ENCODE results near the gene PTX4.

PTX4 gene

DNA sequence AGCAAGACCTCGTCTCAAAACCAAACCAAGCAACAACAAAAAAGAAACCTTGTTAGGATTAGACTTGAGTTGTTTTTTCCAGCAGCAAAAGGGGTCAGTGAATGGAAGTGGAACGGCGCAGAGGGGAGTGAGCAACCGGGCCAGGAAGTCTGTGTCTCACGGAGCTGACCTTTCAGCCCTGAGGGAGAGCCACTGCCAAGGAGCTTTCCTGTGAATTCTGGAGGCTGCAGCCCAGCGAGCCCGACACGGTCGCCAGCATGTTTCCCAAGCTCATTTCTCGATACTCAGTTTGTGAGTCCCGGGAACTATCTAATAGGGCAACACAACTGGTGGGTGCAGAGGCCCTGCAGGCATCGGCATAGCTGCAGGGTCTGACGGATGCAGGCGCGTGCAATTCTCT is 24.0 kb upstream of the PTX4 start:
- in situ Hi-C loops (cut with HindIII; ENCODE audit: low sequenced_read_pairs) = no loop called here
- H3K4me3 ChIP-seq (ENCODE audit: low read depth, low read length) = no peak overlapping the region
- TF ChIP-seq, protein P1, sequence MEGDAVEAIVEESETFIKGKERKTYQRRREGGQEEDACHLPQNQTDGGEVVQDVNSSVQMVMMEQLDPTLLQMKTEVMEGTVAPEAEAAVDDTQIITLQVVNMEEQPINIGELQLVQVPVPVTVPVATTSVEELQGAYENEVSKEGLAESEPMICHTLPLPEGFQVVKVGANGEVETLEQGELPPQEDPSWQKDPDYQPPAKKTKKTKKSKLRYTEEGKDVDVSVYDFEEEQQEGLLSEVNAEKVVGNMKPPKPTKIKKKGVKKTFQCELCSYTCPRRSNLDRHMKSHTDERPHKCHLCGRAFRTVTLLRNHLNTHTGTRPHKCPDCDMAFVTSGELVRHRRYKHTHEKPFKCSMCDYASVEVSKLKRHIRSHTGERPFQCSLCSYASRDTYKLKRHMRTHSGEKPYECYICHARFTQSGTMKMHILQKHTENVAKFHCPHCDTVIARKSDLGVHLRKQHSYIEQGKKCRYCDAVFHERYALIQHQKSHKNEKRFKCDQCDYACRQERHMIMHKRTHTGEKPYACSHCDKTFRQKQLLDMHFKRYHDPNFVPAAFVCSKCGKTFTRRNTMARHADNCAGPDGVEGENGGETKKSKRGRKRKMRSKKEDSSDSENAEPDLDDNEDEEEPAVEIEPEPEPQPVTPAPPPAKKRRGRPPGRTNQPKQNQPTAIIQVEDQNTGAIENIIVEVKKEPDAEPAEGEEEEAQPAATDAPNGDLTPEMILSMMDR (IDR thresholded peaks at IDR 0.05; ENCODE audit: low read depth, low read length, missing control alignments) = no peak
- no peak for DNase-seq (ENCODE audit: low read depth)

DNA sequence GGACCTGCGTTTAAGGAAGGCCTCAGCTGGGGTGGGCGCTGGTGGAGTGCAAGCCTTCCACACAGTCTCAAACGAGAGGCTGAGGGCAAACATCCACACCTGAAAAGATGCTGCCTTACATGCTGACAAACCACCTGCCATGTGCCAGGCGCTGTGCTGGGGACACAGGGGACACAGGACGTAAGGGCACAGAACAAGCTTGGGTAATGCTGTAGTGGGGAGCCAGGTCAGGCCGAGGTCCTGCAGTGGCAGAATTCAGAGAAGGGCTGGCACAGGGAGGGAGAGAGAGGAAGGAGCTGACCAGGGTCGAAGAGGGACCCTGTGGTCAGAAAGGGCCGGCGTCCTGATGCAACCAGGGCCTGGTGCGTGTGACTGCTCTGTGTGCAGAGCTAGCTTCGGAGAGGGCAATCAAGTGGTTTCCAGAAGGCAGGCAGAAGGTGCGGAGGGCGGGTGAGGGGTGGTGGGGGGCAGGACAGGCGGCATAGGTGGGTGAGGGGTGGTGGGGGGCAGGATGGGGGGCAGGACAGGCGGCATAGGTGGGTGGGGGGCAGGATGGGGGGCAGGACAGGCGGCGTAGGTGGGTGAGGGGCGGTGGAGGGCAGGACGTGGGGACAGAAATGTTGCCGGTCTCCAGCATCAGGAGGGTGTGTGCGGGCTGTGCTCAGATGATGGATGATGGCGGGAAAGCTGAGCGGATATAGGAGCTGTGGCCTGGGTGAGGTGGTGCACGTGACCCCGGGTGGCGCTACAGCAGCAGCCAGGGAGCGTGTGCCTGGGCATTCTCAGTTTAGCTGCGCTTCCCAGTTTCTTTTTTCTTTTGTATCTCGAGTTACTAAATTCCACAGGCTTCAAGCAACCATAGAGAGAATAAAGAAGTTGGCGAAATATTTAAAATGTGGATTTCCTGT is 23.2 kb upstream of the PTX4 start:
- DNase-seq (ENCODE audit: low read depth) = no peak
- TF ChIP-seq, protein P1 (IDR thresholded peaks at IDR 0.05; ENCODE audit: low read depth, low read length, missing control alignments) = no peak
- H3K4me3 ChIP-seq (ENCODE audit: low read depth, low read length) = no peak overlapping the region
- in situ Hi-C loops (cut with HindIII; ENCODE audit: low sequenced_read_pairs) = no loop called here

DNA sequence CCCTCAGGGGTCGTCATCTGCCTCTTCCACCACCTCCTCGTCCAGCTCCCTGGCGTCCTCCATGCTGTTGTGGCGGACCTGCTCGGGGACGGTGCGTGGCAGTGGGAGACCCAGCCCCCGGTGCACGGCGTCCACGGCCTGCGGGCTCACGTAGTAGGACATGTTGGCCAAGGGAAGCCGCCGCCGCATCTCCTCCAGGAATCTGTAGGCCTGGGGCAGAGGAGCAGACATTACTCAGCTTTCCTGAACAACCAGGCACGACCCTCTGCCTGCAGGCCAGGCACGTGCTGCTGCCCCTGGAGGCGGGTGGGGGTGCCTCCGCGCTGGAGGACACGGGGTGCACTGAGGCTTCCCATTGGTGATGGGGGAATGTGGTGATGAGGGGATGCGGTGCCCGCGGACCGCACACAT is 22.2 kb upstream of the PTX4 start:
- no peak for DNase-seq (ENCODE audit: low read depth)
- H3K4me3 ChIP-seq (ENCODE audit: low read depth, low read length) = no peak overlapping the region
- TF ChIP-seq, protein P1 (IDR thresholded peaks at IDR 0.05; ENCODE audit: low read depth, low read length, missing control alignments) = no peak
- in situ Hi-C loops (cut with HindIII; ENCODE audit: low sequenced_read_pairs) = no loop called here

DNA sequence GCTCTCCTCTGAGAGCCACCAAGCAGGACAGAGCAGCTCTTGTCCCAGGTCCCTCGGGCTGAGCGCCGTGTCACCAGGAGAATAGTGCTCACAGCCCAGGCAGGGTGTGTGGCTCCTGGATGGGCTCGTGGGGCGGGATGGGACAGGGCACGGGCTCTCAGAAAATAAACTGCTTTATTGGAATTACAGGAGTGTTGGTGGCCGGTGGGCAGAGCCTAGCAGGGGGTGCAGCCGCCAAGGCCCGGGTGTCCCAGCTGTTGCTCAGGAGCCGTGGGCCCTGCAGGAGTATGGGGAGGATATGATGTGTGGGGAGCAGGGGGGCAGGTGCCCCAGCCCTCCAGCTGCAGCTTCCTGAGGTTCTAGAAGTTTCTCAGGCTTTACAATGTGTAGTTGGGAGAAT is 21.5 kb upstream of the PTX4 start:
- no peak overlapping the region for H3K4me3 ChIP-seq (ENCODE audit: low read depth, low read length)
- in situ Hi-C loops (cut with HindIII; ENCODE audit: low sequenced_read_pairs) = no loop called here
- DNase-seq (ENCODE audit: low read depth) = no peak
- TF ChIP-seq, protein P1 (IDR thresholded peaks at IDR 0.05; ENCODE audit: low read depth, low read length, missing control alignments) = no peak

DNA sequence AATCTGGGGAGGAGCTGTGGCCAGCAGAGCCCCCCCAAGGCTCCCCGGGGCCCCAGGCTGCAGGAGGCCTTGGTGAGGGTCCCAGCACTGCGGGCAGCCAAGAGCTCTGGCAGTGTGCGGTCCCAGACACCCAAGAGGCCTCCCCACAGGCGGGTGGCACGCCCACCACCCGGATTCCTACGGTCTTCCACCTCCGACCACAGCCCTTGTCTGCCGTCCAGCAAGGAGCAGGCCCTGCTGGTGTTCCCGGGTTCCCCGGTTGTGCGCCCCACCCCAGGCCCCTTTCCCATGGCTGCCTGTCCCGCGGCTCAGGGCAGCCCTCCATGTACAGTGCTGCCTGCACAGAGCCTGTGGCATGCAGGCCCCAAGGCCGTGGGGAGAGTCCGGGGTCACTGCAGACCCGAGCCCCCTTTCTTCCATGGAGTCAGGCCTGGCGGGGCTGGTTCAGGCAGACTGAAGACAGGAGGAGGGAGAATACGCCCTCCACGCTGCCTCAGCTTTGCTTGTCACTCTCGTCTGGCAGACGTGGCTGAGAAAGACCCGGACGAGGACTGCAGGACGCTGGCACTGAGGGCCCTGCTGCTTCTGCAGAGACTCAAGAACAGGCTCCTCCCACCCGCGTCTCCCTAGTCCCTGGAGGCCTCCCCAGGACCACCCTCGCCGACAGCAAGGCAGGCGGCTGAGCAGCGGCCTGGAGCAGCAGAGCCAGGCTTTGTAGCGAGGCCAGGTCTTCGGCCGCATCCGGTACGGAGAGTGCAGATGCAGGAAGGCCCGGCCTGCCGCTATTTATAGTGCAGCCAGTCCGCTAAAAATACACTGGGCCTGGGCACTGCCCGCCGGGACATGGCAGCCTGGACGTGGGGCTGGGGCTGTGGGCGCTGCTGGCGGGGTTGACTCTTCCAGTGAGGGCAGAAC is 20.8 kb upstream of the PTX4 start:
- in situ Hi-C loops (cut with HindIII; ENCODE audit: low sequenced_read_pairs) = no loop called here
- TF ChIP-seq, protein P1 (IDR thresholded peaks at IDR 0.05; ENCODE audit: low read depth, low read length, missing control alignments) = no peak
- DNase-seq (ENCODE audit: low read depth) = no peak
- H3K4me3 ChIP-seq (ENCODE audit: low read depth, low read length) = no peak overlapping the region

DNA sequence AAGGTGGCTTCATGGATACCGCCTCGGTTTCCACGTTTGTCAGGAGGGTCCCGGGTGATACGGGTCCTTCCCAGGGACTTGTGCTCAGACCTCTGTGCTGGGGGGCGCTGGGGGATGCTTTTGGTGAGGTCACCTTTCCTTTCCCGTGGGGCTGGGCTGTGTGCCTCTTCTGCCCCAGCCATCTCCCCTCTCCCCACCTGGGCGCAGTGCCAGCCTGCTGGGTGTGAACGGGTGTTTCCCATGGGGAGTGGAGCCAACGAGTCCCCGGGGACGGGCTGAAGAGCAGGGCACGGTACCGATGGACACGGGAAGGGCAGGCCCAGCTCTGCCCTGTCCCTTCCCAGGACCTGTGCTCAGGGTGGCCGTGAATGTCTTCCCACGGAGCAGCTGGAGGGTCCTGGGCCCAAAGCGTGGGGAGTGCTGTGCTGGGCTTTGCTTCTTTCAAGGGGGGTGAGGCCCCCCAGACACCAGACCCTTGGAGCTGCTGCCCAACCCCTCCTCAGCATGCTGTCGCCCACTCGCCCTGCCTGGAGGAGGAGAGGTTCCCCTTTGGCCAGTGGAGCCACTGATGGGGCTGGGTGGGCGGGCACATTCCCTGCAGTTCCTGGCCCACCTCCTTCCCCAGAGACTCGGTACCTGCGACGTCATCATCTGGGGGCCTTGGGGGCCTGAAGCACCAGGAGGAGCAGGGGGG is 19.9 kb upstream of the PTX4 start:
- TF ChIP-seq, protein P1 (IDR thresholded peaks at IDR 0.05; ENCODE audit: low read depth, low read length, missing control alignments) = no peak
- no peak overlapping the region for H3K4me3 ChIP-seq (ENCODE audit: low read depth, low read length)
- in situ Hi-C loops (cut with HindIII; ENCODE audit: low sequenced_read_pairs) = no loop called here
- DNase-seq (ENCODE audit: low read depth) = no peak
